WTC11 (cell line): ENCODE measurements around the gene GSDME.

ENCODE experiments used
- CDX4 ChIP-seq: fragments of 250-450 bp; sonication (Bioruptor Pico); IDR thresholded peaks from 2 replicates; pipeline ENCODE4 v1.9.0; 2021; ENCODE audit warnings: moderate library complexity, mild to moderate bottlenecking, inconsistent platforms, borderline replicate concordance
- CTCF ChIP-seq: fragments of 200-600 bp; IDR thresholded peaks from 2 replicates; pipeline ENCODE4 v1.8.0; 2022; ENCODE audit warnings: antibody characterized with exemption
- ELF4 ChIP-seq: sonication (generic); formaldehyde crosslinking; IDR thresholded peaks from 2 replicates; pipeline ENCODE4 v1.8.1; 2022; ENCODE audit warnings: low read depth, mild to moderate bottlenecking, moderate library complexity, missing genetic modification reagents
- ETV6 ChIP-seq: sonication (generic); formaldehyde crosslinking; IDR thresholded peaks from 2 replicates; pipeline ENCODE4 v1.8.1; 2022; ENCODE audit warnings: mild to moderate bottlenecking, missing genetic modification reagents
- GRHL2 ChIP-seq: fragments of 250-450 bp; sonication (Bioruptor Pico); IDR thresholded peaks from 2 replicates; pipeline ENCODE4 v1.8.0; 2022; ENCODE audit warnings: mild to moderate bottlenecking, moderate library complexity; ENCODE audit not compliant: insufficient replicate concordance, severe bottlenecking
- IRF2 ChIP-seq: sonication (generic); formaldehyde crosslinking; IDR thresholded peaks from 2 replicates; pipeline ENCODE4 v1.8.0; 2022; ENCODE audit warnings: low read depth, missing genetic modification reagents, borderline replicate concordance
- MAX ChIP-seq: sonication (generic); formaldehyde crosslinking; IDR thresholded peaks from 2 replicates; pipeline ENCODE4 v1.8.0; 2022; ENCODE audit warnings: mild to moderate bottlenecking, missing genetic modification reagents
- PREB ChIP-seq: sonication (generic); formaldehyde crosslinking; IDR thresholded peaks from 2 replicates; pipeline ENCODE4 v1.8.1; 2022; ENCODE audit warnings: mild to moderate bottlenecking, missing genetic modification reagents, moderate library complexity, borderline replicate concordance
- SMAD3 ChIP-seq: sonication (generic); formaldehyde crosslinking; IDR thresholded peaks from 2 replicates; pipeline ENCODE4 v1.8.0; 2022; ENCODE audit warnings: missing genetic modification reagents, mild to moderate bottlenecking, borderline replicate concordance
- SP1 ChIP-seq: sonication (generic); formaldehyde crosslinking; conservative IDR thresholded peaks from 2 replicates; pipeline ENCODE4 v1.8.1; 2022; ENCODE audit warnings: missing genetic modification reagents
- STAT6 ChIP-seq: sonication (generic); formaldehyde crosslinking; conservative IDR thresholded peaks from 2 replicates; pipeline ENCODE4 v1.8.1; 2023; ENCODE audit warnings: mild to moderate bottlenecking, low read depth, missing genetic modification reagents, moderate library complexity
- USF1 ChIP-seq: sonication (generic); formaldehyde crosslinking; IDR thresholded peaks from 2 replicates; pipeline ENCODE4 v1.8.0; 2022; ENCODE audit warnings: mild to moderate bottlenecking, missing genetic modification reagents
- ZMAT4 ChIP-seq: fragments of 250-450 bp; sonication (Bioruptor Pico); IDR thresholded peaks from 2 replicates; pipeline ENCODE4 v1.9.0; 2021; ENCODE audit warnings: mild to moderate bottlenecking
- ZNF423 ChIP-seq: fragments of 250-450 bp; sonication (Bioruptor Pico); IDR thresholded peaks from 2 replicates; pipeline ENCODE4 v2.1.2; 2022; ENCODE audit warnings: mild to moderate bottlenecking, moderate library complexity

GRCh38 chr7:24763303-24763901 lies 6.1 kb upstream of the GSDME start:
- no peak for TF ChIP-seq SMAD3 (CRISPR knock-in tag)
- TF ChIP-seq CDX4 (CRISPR knock-in tag): no peak
- TF ChIP-seq CTCF: no peak
- no peak for TF ChIP-seq GRHL2 (CRISPR knock-in tag)
- TF ChIP-seq SP1 (CRISPR knock-in tag): no peak
- no peak for TF ChIP-seq ZNF423 (CRISPR knock-in tag)
- no peak for TF ChIP-seq PREB (CRISPR knock-in tag)
- TF ChIP-seq ELF4: no peak
- TF ChIP-seq USF1 (CRISPR knock-in tag): no peak
- TF ChIP-seq STAT6: no peak
- TF ChIP-seq MAX (CRISPR knock-in tag): no peak
- TF ChIP-seq IRF2: no peak
- TF ChIP-seq ZMAT4 (CRISPR knock-in tag): no peak
- no peak for TF ChIP-seq ETV6 (CRISPR knock-in tag)
